ENCODE results near the gene TRAK1. TPM values are rescaled to one million over a fixed set of nuclear protein-coding genes. Genes with fewer than 3 reads are reported as not detected.
A peak's percentile ranks its signal among the peaks of the same experiment; 100 is the strongest.

TRAK1 gene
- total and polyA plus RNA-seq, 2 of the 4 experiments (the other 2 are of a cell fraction): 25.6 to 28.1 TPM

- H4K5ac ChIP-seq (ENCODE audit: low read depth, low read length): no peak overlapping the region
- dilution Hi-C loops (cut with HindIII; ENCODE audit: low sequenced_read_pairs, unreplicated experiment) (no loop called here), intact Hi-C loops (cut with micrococcal nuclease) (no loop called here), in situ Hi-C loops (cut with MboI; ENCODE audit: low sequenced_read_pairs) (loop anchor here (10.0 kb wide), 1 partner anchor 280 kb away; no protein-coding TSS in a partner anchor)
- TF ChIP-seq MXI1 (IDR thresholded peaks at IDR 0.05; ENCODE audit: borderline replicate concordance, low read depth, low read length) (no peak), RCOR1 (IDR thresholded peaks at IDR 0.05; ENCODE audit: insufficient replicate concordance, low read length) (no peak), CHD1 (IDR thresholded peaks at IDR 0.05; ENCODE audit: low read depth, low read length) (no peak), USF2 (IDR thresholded peaks at IDR 0.05; ENCODE audit: low read depth, low read length) (no peak), MAZ (IDR thresholded peaks at IDR 0.05; ENCODE audit: borderline replicate concordance, low read depth, low read length) (no peak), CEBPB (IDR thresholded peaks at IDR 0.05; ENCODE audit: low read depth, low read length) (no peak), FOS (IDR thresholded peaks at IDR 0.05; ENCODE audit: low read depth, low read length) (no peak), BHLHE40 (IDR thresholded peaks at IDR 0.05; ENCODE audit: low read depth, low read length) (no peak), RAD21 (IDR thresholded peaks at IDR 0.05; ENCODE audit: low read length) (no peak), RFX5 (IDR thresholded peaks at IDR 0.05; ENCODE audit: low read depth, low read length) (no peak), NFE2L2 (IDR thresholded peaks at IDR 0.05; ENCODE audit: low read depth, low read length) (no peak), SMC3 (IDR thresholded peaks at IDR 0.05; ENCODE audit: low read depth, low read length) (no peak), CTCF (conservative IDR thresholded peaks at IDR 0.05; ENCODE audit: low read depth, low read length) (no peak), ELK1 (IDR thresholded peaks at IDR 0.05; ENCODE audit: borderline replicate concordance, low read depth, low read length) (no peak), POLR2A (IDR thresholded peaks at IDR 0.05; ENCODE audit: low read depth, low read length) (no peak), MAFK (IDR thresholded peaks at IDR 0.05; ENCODE audit: low read depth, low read length) (no peak)
- ChIA-PET CTCF (interaction anchor here (1.0 kb wide), 1 partner anchor 189 kb away, joined by 3 read pairs; no protein-coding TSS in a partner anchor), POLR2A (ENCODE audit: unreplicated experiment) (no interaction called here)
- no peak overlapping the region; the same call in 1 of the 2 replicates for H3K14ac ChIP-seq (replicated peaks; ENCODE audit: low read depth, low read length)
- H2AFZ ChIP-seq (replicated peaks; ENCODE audit: low read length, poor library complexity): peak overlapping the region; percentile 35
- ATAC-seq (ENCODE audit: low read depth): no peak
- no peak overlapping the region for H4K91ac ChIP-seq (ENCODE audit: insufficient read depth, low read depth, low read length)
- peak overlapping the region; percentile 10 for H2AK9ac ChIP-seq (replicated peaks; ENCODE audit: low read depth, low read length, poor library complexity)
- no peaks in the 10 kb centered on the region; the same call in 1 of the 2 replicates for H3K9me1 ChIP-seq (ENCODE audit: insufficient read depth, low read length)
- H2BK5ac ChIP-seq (ENCODE audit: low read depth, low read length, poor library complexity, severe bottlenecking): no peak overlapping the region
- H4K8ac ChIP-seq (ENCODE audit: low read depth in 2 of 2, low read length in 2 of 2): no peak overlapping the region
- H2AK5ac ChIP-seq (ENCODE audit: low read depth, low read length): no peak overlapping the region
- BruUV-seq (replicated peaks): no TSS peak
- no peak overlapping the region for H3K9ac ChIP-seq (ENCODE audit: low read depth, low read length)
- no peak for DNase-seq
- peaks cover 5% of the 10 kb centered on the region for H3K27me3 ChIP-seq (ENCODE audit: control insufficient read depth, insufficient read depth, low read length)
- H3K4me1 ChIP-seq (ENCODE audit: control insufficient read depth, insufficient read depth, low read length): peaks cover 2% of the 10 kb centered on the region; the same call in 1 of the 2 replicates
- H3K9me3 ChIP-seq (ENCODE audit: control insufficient read depth, insufficient read depth, low read length): no peaks in the 10 kb centered on the region
- H3K18ac ChIP-seq (ENCODE audit: low read depth, low read length): no peak overlapping the region
- no peaks in the 10 kb centered on the region for H4K20me1 ChIP-seq (ENCODE audit: insufficient read depth, low read length)
- H2BK120ac ChIP-seq (ENCODE audit: low read depth, low read length): no peak overlapping the region
- no peaks in the 10 kb centered on the region for H3K79me1 ChIP-seq (ENCODE audit: low read depth in 1 of 2, low read length in 2 of 2)
- H3K27ac ChIP-seq (ENCODE audit: insufficient read depth, low read length): no peak overlapping the region
- H3K56ac ChIP-seq (ENCODE audit: extremely low read depth, insufficient read depth, low read length): no peak overlapping the region
- H3K4me2 ChIP-seq (ENCODE audit: low read depth, low read length): no peak overlapping the region
- H3K36me3 ChIP-seq (ENCODE audit: control insufficient read depth, insufficient read depth, low read length): no peaks in the 10 kb centered on the region
- no peak overlapping the region for H3K4me3 ChIP-seq (ENCODE audit: insufficient read depth, low read depth, low read length)
- no peak overlapping the region for H2BK15ac ChIP-seq (ENCODE audit: low read depth, low read length)
- 75% methylated on average over 2 of the region's 3 CpGs; no CpG with 5 or more reads in 1 of the 2 experiments for WGBS, 2 experiments (ENCODE audit: extremely low coverage in 2 of 2, insufficient read length in 1 of 2)
- no peak overlapping the region for H2BK20ac ChIP-seq (ENCODE audit: low read depth, low read length)
- no peak overlapping the region for H3K23ac ChIP-seq (ENCODE audit: low read depth, low read length)
- no peak overlapping the region; the same call in 1 of the 2 replicates for H3K4ac ChIP-seq (ENCODE audit: low read depth, low read length)
These were observed 163.4 kb downstream of the TRAK1 start for GRCh38 chr3:42254566-42254965.
